A673 (cell line): ENCODE data around the gene ZSCAN30. TPM values are rescaled to one million over a fixed set of nuclear protein-coding genes. Genes with fewer than 3 reads are reported as not detected.

Experiments used
- BruUV-seq: library from RNA; stranded (reverse); fragments of 400-500 nt; replicated peaks from 2 replicates; lab custom pipeline; 2021; lab: Mats Ljungman, UMichigan
- CTCF ChIA-PET: fragments of 300-600 bp; sonication (Branson Sonifier 250); formaldehyde crosslinking; loops from one replicate; lab custom pipeline; 2022; ENCODE audit warnings: antibody characterized with exemption; lab: Charles Lee
- POLR2A ChIA-PET: fragments of 300-600 bp; sonication (Branson Sonifier 250); formaldehyde crosslinking; loops from one replicate; lab custom pipeline; 2022; ENCODE audit warnings: antibody characterized with exemption; ENCODE audit not compliant: low non-redundant PET; lab: Charles Lee
- DNase-seq: peaks from one replicate; pipeline ENCODE4 v3.0.0-alpha.2; 2015; ENCODE audit warnings: low spot score
- H3K27ac ChIP-seq: fragments of 200-600 bp; sonication (generic); 2 replicates; pipeline ENCODE4 v1.5.1; 2016; ENCODE audit warnings: mixed run types, low read depth, mild to moderate bottlenecking, mixed read lengths, antibody characterized with exemption, low read length; ENCODE audit not compliant: poor library complexity, severe bottlenecking
- H3K27me3 ChIP-seq: fragments of 200-600 bp; sonication (generic); replicated peaks from 2 replicates; pipeline ENCODE4 v1.6.1; 2017; ENCODE audit warnings: mixed run types, low read depth, mild to moderate bottlenecking, mixed read lengths, antibody characterized with exemption, low read length; ENCODE audit not compliant: insufficient read depth, poor library complexity
- H3K36me3 ChIP-seq: fragments of 200-600 bp; sonication (generic); 2 replicates; pipeline ENCODE4 v1.6.1; 2016; ENCODE audit warnings: mixed run types, mild to moderate bottlenecking, mixed read lengths, antibody characterized with exemption, low read length; ENCODE audit not compliant: insufficient read depth, poor library complexity, severe bottlenecking
- H3K4me1 ChIP-seq: fragments of 200-600 bp; sonication (generic); 2 replicates; pipeline ENCODE4 v1.6.1; 2017; ENCODE audit warnings: mixed run types, mild to moderate bottlenecking, mixed read lengths, antibody characterized with exemption, low read length; ENCODE audit not compliant: insufficient read depth, poor library complexity, severe bottlenecking
- H3K4me3 ChIP-seq: fragments of 200-600 bp; sonication (generic); 2 replicates; pipeline ENCODE4 v1.5.1; 2016; ENCODE audit warnings: low read depth, mixed run types, mild to moderate bottlenecking, mixed read lengths, low read length; ENCODE audit not compliant: poor library complexity, severe bottlenecking
- H3K9me3 ChIP-seq: fragments of 200-600 bp; sonication (generic); 2 replicates; pipeline ENCODE4 v1.6.1; 2016; ENCODE audit warnings: mixed run types, low read depth, mild to moderate bottlenecking, mixed read lengths, antibody characterized with exemption, low read length; ENCODE audit not compliant: poor library complexity, severe bottlenecking
- EZH2 ChIP-seq: fragments of 200-600 bp; sonication (generic); IDR thresholded peaks from 2 replicates; pipeline ENCODE4 v1.6.1; 2017; ENCODE audit warnings: borderline replicate concordance, low read depth, mild to moderate bottlenecking, mixed read lengths, antibody characterized with exemption, low read length; ENCODE audit not compliant: poor library complexity, severe bottlenecking
- intact Hi-C: fragments of 100-400 bp; cut with micrococcal nuclease; formaldehyde crosslinking; loops from one replicate; pipeline ENCODE4 v1.10.0; 2022; ENCODE audit not compliant: unreplicated experiment
- total RNA-seq: library from RNA; stranded (reverse); gene quantifications from 2 replicates; pipeline ENCODE4 v1.2.3, GENCODE V29; 2021
- TF ChIP-seq, protein P1 (sequence below): fragments of 300-800, 200-600 bp; sonication (generic); conservative IDR thresholded peaks from 2 replicates; pipeline ENCODE4 v1.5.1; 2017; ENCODE audit warnings: low read depth, mild to moderate bottlenecking, antibody characterized with exemption, low read length, moderate library complexity, mixed read lengths

Gene ZSCAN30
- total RNA-seq, 1 experiment from 2014 or later, result 17.0 TPM

DNA sequence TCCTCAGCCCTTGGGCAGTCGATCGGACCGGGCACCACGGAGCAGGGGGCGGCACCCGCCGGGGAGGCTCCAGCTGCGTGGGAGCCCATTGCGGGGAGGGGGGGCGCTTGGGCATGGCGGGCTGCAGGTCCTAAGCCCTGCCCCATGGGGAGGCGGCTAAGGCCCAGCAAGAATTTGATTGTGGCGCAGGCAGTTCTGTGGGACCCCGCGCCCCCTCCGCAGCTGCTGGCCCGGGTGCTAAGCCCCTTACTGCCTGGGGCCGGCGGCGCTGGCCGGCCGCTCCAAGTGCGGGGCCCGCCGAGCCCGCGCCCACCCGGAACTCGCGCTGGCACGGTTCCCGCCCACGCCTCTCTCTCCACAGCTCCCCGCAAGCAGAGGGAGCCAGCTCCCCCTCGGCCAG lies 18.4 kb downstream of the ZSCAN30 start:
- CTCF ChIA-PET, result no interaction called here
- Histone ChIP-seq H3K36me3 (no peaks in the 10 kb centered on the region), H3K27ac (no peak overlapping the region), H3K4me1 (no peaks in the 10 kb centered on the region), H3K4me3 (no peak overlapping the region), H3K27me3 (no peaks in the 10 kb centered on the region), H3K9me3 (peaks cover 8% of the 10 kb centered on the region)
- POLR2A ChIA-PET, result no interaction called here
- BruUV-seq, result no TSS peak
- intact Hi-C loops, result no loop called here
- TF ChIP-seq EZH2, result no peak
- DNase-seq, result no peak

DNA sequence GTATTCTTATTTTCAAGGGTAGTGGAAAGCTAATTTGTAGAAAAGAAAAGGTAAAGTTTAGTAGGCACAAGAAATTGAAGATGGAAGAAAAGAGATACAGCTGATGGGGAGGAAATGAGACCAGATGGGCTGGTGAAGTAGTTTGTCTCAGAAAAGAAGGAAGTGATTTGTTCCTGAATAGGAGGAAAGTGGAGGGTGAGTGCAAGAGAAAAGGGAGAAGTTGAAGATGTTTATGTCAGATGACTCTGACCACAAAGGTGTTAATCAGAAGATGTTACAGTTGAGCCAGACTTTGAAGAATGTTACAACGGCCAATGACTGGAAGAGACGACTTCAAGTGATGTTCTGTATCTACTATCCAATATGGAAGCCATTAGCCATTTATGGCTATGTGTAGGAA lies 21.2 kb downstream of the ZSCAN30 start:
- intact Hi-C loops, result no loop called here
- H3K27me3 ChIP-seq, result no peaks in the 10 kb centered on the region
- TF ChIP-seq EZH2, result no peak
- TF ChIP-seq, protein P1, sequence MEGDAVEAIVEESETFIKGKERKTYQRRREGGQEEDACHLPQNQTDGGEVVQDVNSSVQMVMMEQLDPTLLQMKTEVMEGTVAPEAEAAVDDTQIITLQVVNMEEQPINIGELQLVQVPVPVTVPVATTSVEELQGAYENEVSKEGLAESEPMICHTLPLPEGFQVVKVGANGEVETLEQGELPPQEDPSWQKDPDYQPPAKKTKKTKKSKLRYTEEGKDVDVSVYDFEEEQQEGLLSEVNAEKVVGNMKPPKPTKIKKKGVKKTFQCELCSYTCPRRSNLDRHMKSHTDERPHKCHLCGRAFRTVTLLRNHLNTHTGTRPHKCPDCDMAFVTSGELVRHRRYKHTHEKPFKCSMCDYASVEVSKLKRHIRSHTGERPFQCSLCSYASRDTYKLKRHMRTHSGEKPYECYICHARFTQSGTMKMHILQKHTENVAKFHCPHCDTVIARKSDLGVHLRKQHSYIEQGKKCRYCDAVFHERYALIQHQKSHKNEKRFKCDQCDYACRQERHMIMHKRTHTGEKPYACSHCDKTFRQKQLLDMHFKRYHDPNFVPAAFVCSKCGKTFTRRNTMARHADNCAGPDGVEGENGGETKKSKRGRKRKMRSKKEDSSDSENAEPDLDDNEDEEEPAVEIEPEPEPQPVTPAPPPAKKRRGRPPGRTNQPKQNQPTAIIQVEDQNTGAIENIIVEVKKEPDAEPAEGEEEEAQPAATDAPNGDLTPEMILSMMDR, result no peak
- POLR2A ChIA-PET, result no interaction called here
- DNase-seq, result no peak
- CTCF ChIA-PET, result no interaction called here
- H3K4me1 ChIP-seq, result no peaks in the 10 kb centered on the region
- no peaks in the 10 kb centered on the region for H3K36me3 ChIP-seq
- H3K4me3 ChIP-seq, result no peak overlapping the region
- H3K27ac ChIP-seq, result no peak overlapping the region
- peaks cover 8% of the 10 kb centered on the region for H3K9me3 ChIP-seq
- no TSS peak for BruUV-seq

DNA sequence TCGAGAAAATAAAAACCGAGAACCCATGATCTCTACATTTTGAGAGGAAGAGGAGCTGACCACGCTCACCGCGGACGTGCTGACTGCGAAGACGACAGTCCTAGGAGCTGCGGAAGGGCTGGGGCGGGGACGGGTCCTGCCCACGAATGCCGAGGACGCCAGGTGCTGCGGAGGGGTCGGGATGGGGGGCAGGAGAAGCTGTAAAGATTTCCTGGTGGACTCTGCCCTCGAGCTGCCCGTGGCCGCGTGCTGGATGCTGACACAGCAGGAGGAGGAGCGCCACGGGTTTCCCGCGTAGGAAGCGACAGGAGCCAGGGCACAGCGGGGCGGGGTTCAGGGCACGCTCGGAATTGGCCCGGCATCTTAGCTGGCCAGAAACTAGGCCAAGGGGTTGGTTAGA lies 22.2 kb downstream of the ZSCAN30 start:
- peak overlapping the region; percentile 56 for H3K4me3 ChIP-seq
- no peaks in the 10 kb centered on the region for H3K27me3 ChIP-seq
- H3K27ac ChIP-seq, result no peak overlapping the region
- no peak for DNase-seq
- BruUV-seq, result no TSS peak
- POLR2A ChIA-PET, result no interaction called here
- CTCF ChIA-PET, result no interaction called here
- intact Hi-C loops, result no loop called here
- TF ChIP-seq, protein P1, result no peak
- TF ChIP-seq EZH2, result no peak
- H3K4me1 ChIP-seq, result no peaks in the 10 kb centered on the region
- H3K9me3 ChIP-seq, result peaks cover 4% of the 10 kb centered on the region
- H3K36me3 ChIP-seq, result peaks cover 2% of the 10 kb centered on the region

DNA sequence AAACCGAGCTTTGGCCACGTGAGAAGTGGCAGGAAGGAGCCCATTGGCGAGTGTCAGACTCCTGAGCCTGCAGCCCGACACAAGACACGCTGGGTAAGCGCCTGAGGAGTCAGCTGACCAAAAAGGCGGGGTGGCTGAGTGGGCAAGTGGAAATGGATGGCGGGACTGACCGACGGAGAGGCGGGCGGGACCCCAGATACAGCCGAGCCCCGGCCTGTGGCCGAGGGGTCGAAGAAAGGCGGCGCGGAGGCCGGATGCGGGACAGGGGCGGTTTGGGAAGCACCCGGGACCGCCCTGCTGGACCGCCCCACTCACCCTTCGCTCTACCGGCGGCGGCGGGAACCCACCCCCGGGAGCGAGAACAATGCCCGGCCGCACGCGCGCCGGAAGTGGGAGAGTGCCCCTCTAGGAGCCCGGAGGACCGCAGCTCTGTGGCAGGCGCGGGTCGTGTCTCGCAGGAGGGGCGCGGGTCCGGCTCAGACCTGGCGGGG lies 22.8 kb downstream of the ZSCAN30 start:
- intact Hi-C loops, result no loop called here
- TF ChIP-seq EZH2, result no peak
- TF ChIP-seq, protein P1, result no peak
- peaks cover 4% of the 10 kb centered on the region for H3K9me3 ChIP-seq
- no peaks in the 10 kb centered on the region for H3K27me3 ChIP-seq
- ChIA-PET CTCF (no interaction called here), POLR2A (interaction anchor here (0.6 kb wide), 1 partner anchor 268 kb away, joined by 3 read pairs; no protein-coding TSS in a partner anchor)
- H3K36me3 ChIP-seq, result peaks cover 5% of the 10 kb centered on the region
- H3K4me1 ChIP-seq, result no peaks in the 10 kb centered on the region
- no TSS peak for BruUV-seq
- peak; percentile 88 for DNase-seq
- H3K4me3 ChIP-seq, result peak overlapping the region; percentile 56
- H3K27ac ChIP-seq, result peak overlapping the region; percentile 60
